Measurements from ENCODE around the gene ERCC6L2. TPM values are rescaled to one million over a fixed set of nuclear protein-coding genes. Genes with fewer than 3 reads are reported as not detected.

ERCC6L2 gene
- total RNA-seq, 1 experiment from 2014 or later = 43.0 TPM

GRCh38 chr9:95901506-95901905 is 26.0 kb downstream of the ERCC6L2 start:
- H3K27ac Mint-ChIP-seq = 0 out of 2 replicates have a peak overlapping the region, but pooled peaks have one; percentile 55
- H3K4me3 Mint-ChIP-seq = no peak overlapping the region
- TF ChIP-seq ZSCAN18 (CRISPR knock-in tag; IDR thresholded peaks at IDR 0.05) (no peak), ZBTB21 (CRISPR knock-in tag; IDR thresholded peaks at IDR 0.05; ENCODE audit: borderline replicate concordance) (no peak), IRF1 (CRISPR knock-in tag; IDR thresholded peaks at IDR 0.05) (no peak), RELA (CRISPR knock-in tag; IDR thresholded peaks at IDR 0.05; ENCODE audit: borderline replicate concordance) (no peak), MLX (CRISPR knock-in tag; IDR thresholded peaks at IDR 0.05) (no peak), MAX (CRISPR knock-in tag; IDR thresholded peaks at IDR 0.05) (no peak), CDX4 (CRISPR knock-in tag; IDR thresholded peaks at IDR 0.05; ENCODE audit: borderline replicate concordance) (no peak), GABPB1 (CRISPR knock-in tag; IDR thresholded peaks at IDR 0.05) (no peak), ATF6 (CRISPR knock-in tag; IDR thresholded peaks at IDR 0.05) (no peak), ZBTB43 (CRISPR knock-in tag; IDR thresholded peaks at IDR 0.05) (no peak), SP1 (CRISPR knock-in tag; conservative IDR thresholded peaks at IDR 0.05) (no peak), E2F1 (CRISPR knock-in tag; IDR thresholded peaks at IDR 0.05) (no peak), NR2C2 (CRISPR knock-in tag; IDR thresholded peaks at IDR 0.05) (no peak), KAT7 (CRISPR knock-in tag; IDR thresholded peaks at IDR 0.05; ENCODE audit: borderline replicate concordance) (no peak), NFYB (CRISPR knock-in tag; conservative IDR thresholded peaks at IDR 0.05; ENCODE audit: low read depth) (no peak), FOXJ3 (CRISPR knock-in tag; IDR thresholded peaks at IDR 0.05; ENCODE audit: borderline replicate concordance) (no peak), USF1 (CRISPR knock-in tag; IDR thresholded peaks at IDR 0.05) (no peak), IRF2 (CRISPR knock-in tag; IDR thresholded peaks at IDR 0.05; ENCODE audit: borderline replicate concordance, low read depth) (no peak), ZNF425 (CRISPR knock-in tag; conservative IDR thresholded peaks at IDR 0.05) (no peak)
- H3K36me3 Mint-ChIP-seq = no peaks in the 10 kb centered on the region
- H3K27me3 Mint-ChIP-seq (ENCODE audit: low read depth) = no peaks in the 10 kb centered on the region
- POLR2A ChIA-PET = no interaction called here
- DNase-seq (ENCODE audit: low spot score) (no peak), ATAC-seq (no peak)
- H3K9me3 Mint-ChIP-seq = no peaks in the 10 kb centered on the region
- H3K4me1 Mint-ChIP-seq = no peaks in the 10 kb centered on the region; the same call in 1 of the 2 replicates
- CTCF ChIA-PET = no interaction called here

All from WTC11 (cell line).